Memory B cell (primary cell): Measurements from ENCODE around the gene AKIRIN2.
"Not testable (repeated sequence)": the region's sequence is repeated elsewhere in the genome, so short reads cannot be mapped to it uniquely, and the experiment has no call there.

Source experiments
- ATAC-seq: fragments of 150-1000 bp; cut with Tn5 transposase; 2 replicates; pipeline ENCODE4 v1.10.0; 2021; ENCODE audit warnings: low read depth, mild to moderate bottlenecking, moderate library complexity
- DNase-seq, 2 donors: peaks; one replicate each; pipeline ENCODE4 v3.0.0; 2022; ENCODE audit warnings: low spot score in 2 of 2
- H3K27ac Mint-ChIP-seq: one replicate; pipeline ENCODE4 v1.8.0; 2022; ENCODE audit warnings: mild to moderate bottlenecking, moderate library complexity, mixed read lengths
- H3K27me3 Mint-ChIP-seq: one replicate; pipeline ENCODE4 v1.8.0; 2022; ENCODE audit warnings: mixed read lengths
- H3K36me3 Mint-ChIP-seq: one replicate; pipeline ENCODE4 v1.8.0; 2022; ENCODE audit warnings: mild to moderate bottlenecking, mixed read lengths
- H3K4me1 Mint-ChIP-seq: one replicate; pipeline ENCODE4 v1.8.0; 2022; ENCODE audit warnings: mixed read lengths
- H3K4me3 Mint-ChIP-seq: one replicate; pipeline ENCODE4 v1.8.0; 2022; ENCODE audit warnings: mild to moderate bottlenecking, moderate library complexity, mixed read lengths
- H3K9me3 Mint-ChIP-seq: one replicate; pipeline ENCODE4 v1.8.0; 2022; ENCODE audit warnings: mixed read lengths

Gene AKIRIN2

DNA sequence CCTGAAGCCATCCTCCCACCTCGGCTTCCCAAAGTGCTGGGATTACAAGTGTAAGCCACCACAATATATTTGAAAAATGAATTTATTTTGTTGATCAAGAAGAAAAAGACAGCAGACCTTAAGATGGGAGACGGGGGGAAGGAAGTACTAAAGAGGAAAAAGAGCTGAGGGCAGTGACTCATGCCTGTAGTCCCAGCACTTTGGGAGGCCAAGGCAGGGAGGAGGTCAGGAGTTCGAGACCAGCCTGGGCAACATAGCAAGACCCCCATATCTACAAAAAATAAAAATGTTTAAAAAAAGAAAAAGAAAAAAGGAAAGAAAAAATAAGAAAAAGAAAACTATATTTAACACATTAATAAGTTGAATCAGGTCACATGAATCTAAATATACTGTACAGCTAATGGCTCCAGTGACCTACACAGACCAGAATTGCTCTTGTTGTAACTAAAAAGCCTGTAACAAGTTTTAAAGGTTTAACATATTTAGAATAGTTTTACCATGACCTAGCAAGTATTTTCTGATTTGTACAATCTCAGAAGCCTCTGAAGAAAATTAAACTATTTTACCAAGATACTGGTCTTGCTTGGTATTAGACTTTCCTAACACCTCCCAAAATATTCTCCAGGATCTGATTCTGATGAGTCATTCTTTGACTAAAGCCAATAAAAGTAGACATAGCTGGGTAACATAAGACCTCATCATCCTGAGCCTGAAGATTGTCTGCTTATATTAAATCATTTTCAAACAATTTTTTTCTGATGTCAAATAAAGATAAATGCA, 4.3 kb upstream of the AKIRIN2 start:
- DNase-seq (no peak), ATAC-seq (no peak)
- H3K4me3 Mint-ChIP-seq: no peak overlapping the region
- no peak overlapping the region for H3K27ac Mint-ChIP-seq
- H3K36me3 Mint-ChIP-seq: no peaks in the 10 kb centered on the region
- H3K9me3 Mint-ChIP-seq: no peaks in the 10 kb centered on the region
- peaks cover 10% of the 10 kb centered on the region for H3K4me1 Mint-ChIP-seq
- H3K27me3 Mint-ChIP-seq: no peaks in the 10 kb centered on the region

DNA sequence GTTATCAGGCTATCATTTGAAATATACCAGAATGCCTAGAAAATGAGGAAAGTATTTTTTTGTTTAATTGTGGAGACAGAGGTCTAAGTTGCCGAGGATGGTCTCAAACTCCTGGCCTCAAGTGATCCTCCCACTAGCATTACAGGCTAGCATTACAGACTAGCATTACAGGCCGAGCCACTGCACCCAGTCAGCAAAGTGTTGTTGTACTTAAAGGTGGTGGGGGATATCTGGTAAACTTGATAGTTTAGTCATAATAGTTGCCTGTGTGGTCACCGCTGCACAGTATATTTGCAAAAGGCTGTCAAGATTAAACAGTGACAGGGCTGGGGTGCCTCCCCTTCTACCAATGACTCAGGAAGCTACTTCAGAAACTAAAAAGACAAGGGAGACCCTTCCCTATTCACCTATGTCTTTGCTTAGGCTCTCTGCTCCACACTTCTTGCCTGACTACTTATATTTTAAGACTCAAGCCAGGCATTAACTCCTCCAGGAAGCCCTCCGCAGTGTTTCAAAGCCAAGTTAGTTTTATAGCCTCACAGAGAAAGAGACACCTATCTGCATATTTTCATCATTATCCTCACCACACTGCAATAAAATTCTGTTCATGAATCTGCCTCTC, 3.1 kb upstream of the AKIRIN2 start:
- no peaks in the 10 kb centered on the region for H3K9me3 Mint-ChIP-seq
- peaks cover 10% of the 10 kb centered on the region for H3K4me1 Mint-ChIP-seq
- H3K4me3 Mint-ChIP-seq: no peak overlapping the region
- H3K27ac Mint-ChIP-seq: peak overlapping the region; percentile 2
- DNase-seq: no peak
- no peaks in the 10 kb centered on the region for H3K27me3 Mint-ChIP-seq
- H3K36me3 Mint-ChIP-seq: peaks cover 2% of the 10 kb centered on the region
- ATAC-seq: no peak

DNA sequence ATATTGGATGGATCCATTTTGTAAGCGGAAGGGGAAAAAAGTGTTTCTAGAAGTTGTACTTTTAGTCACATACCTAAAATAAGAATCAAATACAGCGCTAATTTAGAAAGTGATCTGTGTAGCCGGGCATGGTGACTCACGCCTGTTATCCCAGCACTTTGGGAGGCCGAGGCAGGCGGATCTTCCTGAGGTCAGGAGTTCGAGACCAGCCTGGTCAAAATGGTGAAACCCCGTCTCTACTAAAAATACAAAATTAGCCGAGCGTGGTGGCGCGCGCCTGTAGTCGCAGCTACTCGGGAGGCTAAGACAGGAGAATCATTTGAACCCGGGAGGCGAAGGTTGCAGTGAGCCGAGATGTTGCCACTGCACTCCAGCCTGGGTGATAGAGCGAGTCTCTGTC, 1.0 kb upstream of the AKIRIN2 start:
- not testable (repeated sequence) for DNase-seq, H3K36me3 Mint-ChIP-seq, H3K9me3 Mint-ChIP-seq, ATAC-seq, H3K27me3 Mint-ChIP-seq
- H3K4me1 Mint-ChIP-seq: peaks cover 14% of the 10 kb centered on the region
- peak overlapping the region; percentile 97 for H3K4me3 Mint-ChIP-seq
- peak overlapping the region; percentile 94 for H3K27ac Mint-ChIP-seq

DNA sequence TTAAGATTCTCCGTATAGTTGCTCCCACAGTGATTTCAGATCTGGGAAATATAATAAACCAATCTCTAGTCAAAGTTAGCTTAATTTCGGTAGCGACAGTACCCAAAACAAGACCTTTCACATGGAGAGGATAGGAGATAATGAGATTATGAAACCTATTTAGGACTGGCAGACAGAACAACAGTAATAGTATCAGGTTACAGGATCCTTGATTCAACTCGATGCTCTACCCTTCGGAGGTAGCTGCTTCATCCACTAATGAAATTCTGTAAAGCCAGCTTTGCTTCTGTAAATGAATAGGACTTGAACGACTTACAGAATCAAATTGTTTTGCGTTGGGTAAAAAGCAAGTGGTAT, 534 bp upstream of the AKIRIN2 start:
- H3K9me3 Mint-ChIP-seq: no peaks in the 10 kb centered on the region
- H3K4me1 Mint-ChIP-seq: peaks cover 18% of the 10 kb centered on the region
- H3K36me3 Mint-ChIP-seq: peaks cover 2% of the 10 kb centered on the region
- DNase-seq (no peak), ATAC-seq (no peak)
- peak overlapping the region; percentile 94 for H3K27ac Mint-ChIP-seq
- H3K27me3 Mint-ChIP-seq: no peaks in the 10 kb centered on the region
- peak overlapping the region; percentile 97 for H3K4me3 Mint-ChIP-seq

DNA sequence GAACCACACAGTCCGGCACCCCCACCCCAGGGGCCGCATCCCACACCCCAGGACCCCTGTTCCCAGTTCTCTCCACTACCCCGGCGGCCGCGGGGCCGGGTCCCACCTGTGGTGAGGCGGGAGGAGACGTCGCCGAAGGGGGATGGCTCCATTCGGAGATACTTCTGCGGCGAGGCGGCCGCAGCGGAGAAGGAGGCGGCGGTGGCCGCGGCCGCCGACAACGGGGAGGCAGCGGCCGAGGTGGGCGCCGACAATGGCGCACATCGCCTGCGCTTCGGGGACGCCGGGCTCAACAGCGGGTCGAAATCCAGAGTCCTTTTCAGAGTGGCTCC, 723 bp downstream of the AKIRIN2 start:
- Mint-ChIP-seq H3K27ac (peak overlapping the region; percentile 94), H3K4me3 (peak overlapping the region; percentile 97), H3K9me3 (no peaks in the 10 kb centered on the region), H3K4me1 (peaks cover 19% of the 10 kb centered on the region), H3K27me3 (no peaks in the 10 kb centered on the region), H3K36me3 (peaks cover 2% of the 10 kb centered on the region)
- ATAC-seq (no peak), DNase-seq (no peak)

DNA sequence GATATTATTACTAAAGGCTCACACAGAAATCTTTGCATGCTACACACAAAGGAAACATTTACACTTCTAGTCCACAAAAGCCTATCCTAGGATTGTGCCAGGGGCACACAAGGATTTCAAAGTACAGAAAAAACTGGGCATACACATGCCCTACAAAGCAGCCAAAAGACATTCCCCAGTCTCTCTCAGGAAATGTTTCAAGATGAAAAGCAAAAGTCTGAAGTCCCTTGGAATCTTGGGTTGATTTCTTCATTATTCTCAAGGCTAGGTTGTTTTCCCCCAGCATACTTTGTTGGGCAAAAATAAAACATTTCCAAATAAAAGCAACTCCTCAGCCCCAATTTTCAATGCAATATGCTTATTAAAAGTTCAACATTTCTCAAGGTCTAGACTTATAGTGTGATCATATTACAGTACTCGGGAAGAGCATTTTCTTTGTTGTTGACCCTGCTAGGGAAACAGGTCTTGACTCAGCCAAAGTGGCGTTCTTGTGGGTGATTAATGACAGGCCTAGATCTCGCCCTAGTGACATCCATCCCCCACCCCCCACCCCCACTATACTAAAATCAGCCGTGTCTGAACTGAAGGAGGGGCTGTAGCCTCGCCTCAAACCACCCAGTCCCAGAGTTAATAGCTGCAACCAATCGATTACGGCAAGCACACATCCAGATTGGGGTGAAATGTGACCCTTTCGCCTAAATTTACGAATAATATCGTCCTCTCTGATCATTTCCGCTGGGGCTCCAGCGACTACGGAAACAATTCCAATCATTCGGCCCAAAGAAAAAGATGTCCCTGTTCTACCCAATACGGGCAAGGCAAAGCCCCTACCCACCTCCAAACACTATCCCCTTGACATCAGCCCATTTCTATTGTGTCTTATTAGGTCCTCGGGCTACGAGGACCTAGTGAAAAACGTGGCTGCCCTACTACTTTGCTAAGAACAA, 1.4 kb downstream of the AKIRIN2 start:
- peaks cover 2% of the 10 kb centered on the region for H3K36me3 Mint-ChIP-seq
- peak overlapping the region; percentile 97 for H3K4me3 Mint-ChIP-seq
- H3K27ac Mint-ChIP-seq: peak overlapping the region; percentile 94
- H3K4me1 Mint-ChIP-seq: peaks cover 23% of the 10 kb centered on the region
- DNase-seq (peak in 1 of 2 donors; percentile 20), ATAC-seq (no peak)
- H3K27me3 Mint-ChIP-seq: no peaks in the 10 kb centered on the region
- H3K9me3 Mint-ChIP-seq: no peaks in the 10 kb centered on the region

DNA sequence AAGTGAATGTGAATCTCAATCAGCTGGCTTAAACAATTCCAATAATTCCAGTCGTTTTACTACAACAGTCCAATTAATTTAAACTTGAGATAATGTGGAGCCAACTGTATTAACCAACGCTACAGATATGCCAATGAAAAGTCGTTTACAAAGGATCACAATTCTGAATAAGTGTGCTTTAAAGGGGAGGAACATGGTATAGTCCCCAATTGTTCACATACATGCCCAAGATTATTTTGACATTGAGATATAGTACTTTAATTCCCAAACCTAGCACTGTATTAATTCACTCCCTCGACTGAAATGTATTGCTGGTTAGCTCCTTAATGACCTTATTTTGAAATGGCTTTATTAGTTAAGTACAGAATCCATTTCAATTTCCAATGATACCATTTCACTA, 2.5 kb downstream of the AKIRIN2 start:
- H3K4me1 Mint-ChIP-seq: peaks cover 23% of the 10 kb centered on the region
- no peak for DNase-seq
- H3K36me3 Mint-ChIP-seq: peaks cover 2% of the 10 kb centered on the region
- no peak for ATAC-seq
- peak overlapping the region; percentile 97 for H3K4me3 Mint-ChIP-seq
- peak overlapping the region; percentile 94 for H3K27ac Mint-ChIP-seq
- no peaks in the 10 kb centered on the region for H3K27me3 Mint-ChIP-seq
- H3K9me3 Mint-ChIP-seq: no peaks in the 10 kb centered on the region

DNA sequence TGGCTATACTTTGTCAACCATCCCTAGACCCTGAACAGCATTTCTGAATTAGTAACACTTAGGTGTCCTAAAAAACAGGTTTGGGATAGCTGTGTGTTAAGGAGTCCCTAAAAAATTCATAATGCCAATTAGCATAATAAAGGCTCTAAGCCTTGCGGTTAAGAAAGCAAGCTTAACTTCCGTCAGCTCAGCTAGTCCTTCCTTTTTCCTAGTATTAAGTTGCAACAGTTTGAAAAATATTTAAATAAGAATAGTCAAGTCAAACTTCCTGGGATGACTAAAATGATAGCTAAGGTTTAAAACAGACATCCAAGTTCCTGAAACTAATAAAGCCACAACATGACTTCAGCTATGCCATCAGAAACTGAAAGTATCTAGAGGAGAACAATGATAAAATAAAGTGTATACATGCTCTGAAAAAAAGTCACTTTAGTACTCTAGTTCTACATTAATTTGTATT, 3.5 kb downstream of the AKIRIN2 start:
- H3K27ac Mint-ChIP-seq: peak overlapping the region; percentile 94
- no peak for ATAC-seq
- H3K36me3 Mint-ChIP-seq: peaks cover 2% of the 10 kb centered on the region
- H3K4me3 Mint-ChIP-seq: peak overlapping the region; percentile 97
- H3K9me3 Mint-ChIP-seq: no peaks in the 10 kb centered on the region
- no peak for DNase-seq
- no peaks in the 10 kb centered on the region for H3K27me3 Mint-ChIP-seq
- H3K4me1 Mint-ChIP-seq: peaks cover 27% of the 10 kb centered on the region

DNA sequence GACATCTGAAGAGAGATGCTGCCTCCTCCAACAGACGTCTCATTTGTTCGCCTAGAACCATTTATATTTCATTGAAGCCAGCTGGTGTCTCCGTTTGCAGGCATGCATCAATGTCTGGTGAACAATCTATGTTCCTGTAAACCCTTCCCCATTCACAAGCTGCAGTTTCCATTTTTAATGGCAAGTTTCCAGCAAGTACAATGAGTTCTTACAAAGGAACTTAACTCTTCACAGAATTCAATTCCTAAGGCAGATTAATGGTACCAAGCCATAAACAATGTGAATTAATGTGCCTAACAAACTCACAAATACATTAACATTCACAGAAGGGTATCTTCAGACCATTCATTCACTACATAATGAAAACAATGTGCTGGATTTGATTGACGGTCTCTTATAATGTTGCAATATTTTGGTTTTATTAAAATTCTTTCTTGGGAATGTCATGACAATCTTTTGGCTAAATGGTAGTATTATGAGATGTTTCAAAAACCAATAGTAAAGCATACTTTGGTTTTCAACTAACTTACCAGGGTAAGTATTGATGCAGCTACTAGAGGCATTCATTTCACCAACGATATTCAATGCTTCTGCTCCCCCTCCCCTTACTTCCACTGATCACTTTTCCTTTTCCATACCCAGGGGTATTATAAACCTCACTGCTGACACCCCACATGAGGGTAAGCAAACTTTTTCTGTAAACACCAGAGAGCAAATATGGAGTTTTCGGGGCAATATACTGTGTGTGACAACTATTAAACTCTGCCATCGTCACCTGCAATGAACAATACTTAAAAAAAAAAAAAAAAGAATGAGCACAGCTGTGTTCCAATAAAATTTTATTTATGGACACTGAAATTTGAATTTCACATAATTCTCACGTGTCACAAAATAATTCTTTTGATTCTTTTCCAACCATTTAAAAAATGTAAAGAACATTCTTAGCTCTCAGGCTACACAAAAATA, 4.2 kb downstream of the AKIRIN2 start:
- no peak for DNase-seq
- Mint-ChIP-seq H3K4me3 (peak overlapping the region; percentile 97), H3K9me3 (no peaks in the 10 kb centered on the region), H3K4me1 (peaks cover 25% of the 10 kb centered on the region), H3K36me3 (peaks cover 2% of the 10 kb centered on the region), H3K27me3 (no peaks in the 10 kb centered on the region), H3K27ac (peak overlapping the region; percentile 94)
- no peak for ATAC-seq

DNA sequence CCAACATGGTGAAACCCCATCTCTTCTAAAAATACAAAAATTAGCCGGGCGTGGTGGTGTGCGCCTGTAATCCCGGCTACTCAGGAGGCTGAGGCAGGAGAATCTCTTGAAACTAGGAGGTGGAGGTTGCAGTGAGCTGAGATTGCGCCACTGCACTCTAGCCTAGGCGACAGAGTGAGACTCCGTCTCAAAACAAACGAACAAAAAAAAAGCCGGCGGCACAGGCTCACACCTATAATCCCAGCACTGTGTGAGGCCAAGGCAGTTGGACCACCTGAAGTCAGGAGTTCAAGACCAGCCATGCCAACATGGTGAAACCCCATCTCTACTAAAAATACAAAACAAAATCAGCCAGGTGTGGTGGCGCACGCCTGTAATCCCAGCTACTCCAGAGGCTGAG, 5.2 kb downstream of the AKIRIN2 start:
- H3K9me3 Mint-ChIP-seq, H3K27me3 Mint-ChIP-seq, H3K27ac Mint-ChIP-seq, H3K36me3 Mint-ChIP-seq, DNase-seq, ATAC-seq, H3K4me3 Mint-ChIP-seq: not testable (repeated sequence)
- H3K4me1 Mint-ChIP-seq: peaks cover 23% of the 10 kb centered on the region

DNA sequence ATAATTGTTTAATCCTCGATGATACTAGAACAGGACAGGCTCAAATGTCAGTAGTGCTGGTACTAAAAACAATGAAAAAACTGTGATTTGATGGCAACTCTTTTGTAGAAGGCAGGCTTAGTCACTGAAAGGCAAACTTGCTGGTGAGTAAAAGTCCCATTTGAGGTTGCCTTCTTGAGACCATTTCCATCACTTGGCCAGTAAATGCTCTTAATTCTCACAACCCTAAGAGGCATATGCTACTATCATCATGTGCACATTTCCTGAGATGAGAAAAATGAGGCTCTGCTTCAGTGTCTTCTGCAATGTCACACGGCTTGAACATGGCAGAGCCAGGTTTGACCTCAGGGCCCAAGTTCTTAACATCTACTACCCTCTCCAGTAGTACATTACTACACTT, 9.9 kb downstream of the AKIRIN2 start:
- ATAC-seq: no peak
- no peak overlapping the region for H3K4me3 Mint-ChIP-seq
- peak overlapping the region; percentile 69 for H3K27ac Mint-ChIP-seq
- H3K36me3 Mint-ChIP-seq: no peaks in the 10 kb centered on the region
- no peak for DNase-seq
- no peaks in the 10 kb centered on the region for H3K9me3 Mint-ChIP-seq
- no peaks in the 10 kb centered on the region for H3K27me3 Mint-ChIP-seq
- H3K4me1 Mint-ChIP-seq: peaks cover 21% of the 10 kb centered on the region

DNA sequence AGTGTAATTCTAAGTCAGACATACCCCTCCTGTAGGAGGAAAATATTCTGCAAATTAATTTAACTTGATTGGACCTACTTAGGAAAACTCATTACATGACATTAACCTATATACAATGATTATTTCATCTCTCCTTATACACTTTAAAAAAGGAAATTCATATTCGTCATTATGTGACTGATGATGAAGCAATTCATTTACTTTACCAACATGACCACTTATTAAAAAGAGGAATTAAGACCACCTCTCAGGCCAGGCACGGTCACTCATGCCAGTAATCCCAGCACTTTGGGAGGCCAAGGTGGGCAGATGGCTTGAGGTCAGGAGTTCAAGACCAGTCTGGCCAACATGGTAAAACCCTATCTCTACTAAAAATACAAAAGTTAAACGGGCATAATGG, 11.6 kb downstream of the AKIRIN2 start:
- H3K9me3 Mint-ChIP-seq: no peaks in the 10 kb centered on the region
- peaks cover 5% of the 10 kb centered on the region for H3K36me3 Mint-ChIP-seq
- DNase-seq (no peak), ATAC-seq (no peak)
- H3K4me1 Mint-ChIP-seq: peaks cover 20% of the 10 kb centered on the region
- no peak overlapping the region for H3K27ac Mint-ChIP-seq
- no peaks in the 10 kb centered on the region for H3K27me3 Mint-ChIP-seq
- H3K4me3 Mint-ChIP-seq: peak overlapping the region; percentile 52

DNA sequence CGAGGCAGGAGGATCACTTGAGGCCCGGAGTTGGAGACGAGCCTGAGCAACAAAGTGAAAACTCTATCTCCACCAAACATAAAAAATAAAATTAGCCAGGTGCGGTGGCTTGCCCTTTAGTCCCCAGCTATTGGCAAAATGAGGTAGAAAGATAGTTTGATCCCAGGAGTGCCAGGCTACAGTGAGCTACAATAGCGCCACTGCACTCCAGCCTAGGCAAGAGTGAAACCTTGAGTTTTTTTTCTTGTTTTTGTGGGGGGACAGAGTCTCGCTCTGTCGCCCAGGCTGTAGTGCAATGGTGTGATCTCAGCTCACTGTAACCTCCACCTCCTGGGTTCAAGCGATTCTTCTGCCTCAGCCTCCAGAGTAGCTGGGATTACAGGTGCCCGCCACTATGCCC, 14.1 kb downstream of the AKIRIN2 start:
- not testable (repeated sequence) for DNase-seq, H3K27ac Mint-ChIP-seq, H3K36me3 Mint-ChIP-seq, H3K9me3 Mint-ChIP-seq, H3K27me3 Mint-ChIP-seq, ATAC-seq
- Mint-ChIP-seq H3K4me1 (peaks cover 28% of the 10 kb centered on the region), H3K4me3 (peak overlapping the region; percentile 14)
